Stimulated activated naive CD8-positive, alpha-beta T cell treated with anti-CD3 and anti-CD28 coated beads, Interleukin-15, amount 100 ng/mL, for 72 hours (primary cell): Measurements from ENCODE around the gene DEPDC5.
"Not testable (repeated sequence)": the region's sequence is repeated elsewhere in the genome, so short reads cannot be mapped to it uniquely, and the experiment has no call there.

ENCODE experiments used
- ATAC-seq: fragments of 150-1000 bp; cut with Tn5 transposase; 2 replicates; pipeline ENCODE4 v1.10.0; 2021; ENCODE audit warnings: mild to moderate bottlenecking, moderate library complexity
- DNase-seq, 2 donors: peaks; one replicate each; pipeline ENCODE4 v3.0.0; 2021 to 2022
- H3K27ac Mint-ChIP-seq, 2 donors: one replicate each; pipeline ENCODE4 v1.8.0; 2022; ENCODE audit warnings: mild to moderate bottlenecking in 2 of 2, mixed read lengths in 2 of 2, moderate library complexity in 2 of 2
- H3K27me3 Mint-ChIP-seq: one replicate; pipeline ENCODE4 v1.8.0; 2022; ENCODE audit warnings: mixed read lengths
- H3K4me1 Mint-ChIP-seq: one replicate; pipeline ENCODE4 v1.8.0; 2022; ENCODE audit warnings: mild to moderate bottlenecking, mixed read lengths
- H3K4me3 Mint-ChIP-seq, 2 donors: one replicate each; pipeline ENCODE4 v1.8.0; 2022; ENCODE audit warnings: mild to moderate bottlenecking in 2 of 2, mixed read lengths in 2 of 2, moderate library complexity in 1 of 2
- H3K9me3 Mint-ChIP-seq, 2 donors: one replicate each; pipeline ENCODE4 v1.8.0; 2022; ENCODE audit warnings: mixed read lengths in 2 of 2

Gene DEPDC5

GRCh38 chr22:31768422-31769059 is 14.7 kb downstream of the DEPDC5 start:
- Mint-ChIP-seq H3K4me1 (peaks cover 7% of the 10 kb centered on the region), H3K27ac (peak overlapping the region in 1 of 2 donors; percentile 81), H3K9me3 (no peaks in the 10 kb centered on the region), H3K4me3 (no peak overlapping the region), H3K27me3 (no peaks in the 10 kb centered on the region)
- ATAC-seq (peak; percentile 87), DNase-seq (no peak)

DNA sequence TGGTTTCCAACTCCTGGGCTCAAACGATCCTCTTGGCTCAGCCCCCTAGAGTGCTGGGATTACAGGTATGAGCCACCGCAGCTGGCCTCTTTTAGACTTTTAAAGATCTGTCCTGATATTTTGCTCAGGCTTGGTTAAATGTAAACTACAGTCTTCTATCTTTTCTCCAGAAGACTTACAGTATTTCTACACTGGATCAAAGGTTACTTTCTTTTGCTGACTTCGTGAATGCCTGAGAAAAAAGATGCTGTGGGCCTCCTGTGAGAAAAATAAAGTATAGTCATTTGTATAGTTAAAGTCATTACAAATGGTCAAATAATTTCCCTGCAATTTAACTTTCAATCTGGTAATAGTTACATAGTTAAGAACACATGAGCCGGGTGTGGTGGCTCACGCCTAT is 19.6 kb downstream of the DEPDC5 start:
- ATAC-seq (no peak), DNase-seq (no peak)
- H3K4me1 Mint-ChIP-seq, result peaks cover 7% of the 10 kb centered on the region
- no peaks in the 10 kb centered on the region for H3K9me3 Mint-ChIP-seq
- peak overlapping the region in 1 of 2 donors; percentile 78 for H3K27ac Mint-ChIP-seq
- no peaks in the 10 kb centered on the region for H3K27me3 Mint-ChIP-seq
- H3K4me3 Mint-ChIP-seq, result no peak overlapping the region

GRCh38 chr22:31776231-31776630 is 22.4 kb downstream of the DEPDC5 start:
- no peak overlapping the region for H3K27ac Mint-ChIP-seq
- no peak for ATAC-seq
- no peak for DNase-seq
- H3K27me3 Mint-ChIP-seq, result no peaks in the 10 kb centered on the region
- H3K4me3 Mint-ChIP-seq, result no peak overlapping the region
- H3K4me1 Mint-ChIP-seq, result no peaks in the 10 kb centered on the region
- H3K9me3 Mint-ChIP-seq, result no peaks in the 10 kb centered on the region

- H3K27ac Mint-ChIP-seq, result no peak overlapping the region
- no peaks in the 10 kb centered on the region for H3K27me3 Mint-ChIP-seq
- ATAC-seq, result no peak
- H3K4me3 Mint-ChIP-seq, result no peak overlapping the region
- DNase-seq, result no peak
- H3K4me1 Mint-ChIP-seq, result peaks cover 7% of the 10 kb centered on the region
- H3K9me3 Mint-ChIP-seq, result no peaks in the 10 kb centered on the region
These were observed 36.0 kb downstream of the DEPDC5 start for GRCh38 chr22:31789803-31790202.

GRCh38 chr22:31790240-31790639 is 36.4 kb downstream of the DEPDC5 start:
- no peak overlapping the region for H3K4me3 Mint-ChIP-seq
- no peaks in the 10 kb centered on the region for H3K9me3 Mint-ChIP-seq
- H3K4me1 Mint-ChIP-seq, result peaks cover 7% of the 10 kb centered on the region
- H3K27ac Mint-ChIP-seq, result no peak overlapping the region
- ATAC-seq (no peak), DNase-seq (no peak)
- H3K27me3 Mint-ChIP-seq, result no peaks in the 10 kb centered on the region

GRCh38 chr22:31799358-31799757 is 45.5 kb downstream of the DEPDC5 start:
- not testable (repeated sequence) for H3K4me1 Mint-ChIP-seq, H3K4me3 Mint-ChIP-seq, H3K27ac Mint-ChIP-seq, ATAC-seq, H3K27me3 Mint-ChIP-seq, H3K9me3 Mint-ChIP-seq, DNase-seq

GRCh38 chr22:31800065-31800464 is 46.2 kb downstream of the DEPDC5 start:
- Mint-ChIP-seq H3K4me1 (no peaks in the 10 kb centered on the region), H3K4me3 (no peak overlapping the region), H3K9me3 (no peaks in the 10 kb centered on the region), H3K27ac (no peak overlapping the region), H3K27me3 (no peaks in the 10 kb centered on the region)
- no peak for DNase-seq
- ATAC-seq, result no peak

DNA sequence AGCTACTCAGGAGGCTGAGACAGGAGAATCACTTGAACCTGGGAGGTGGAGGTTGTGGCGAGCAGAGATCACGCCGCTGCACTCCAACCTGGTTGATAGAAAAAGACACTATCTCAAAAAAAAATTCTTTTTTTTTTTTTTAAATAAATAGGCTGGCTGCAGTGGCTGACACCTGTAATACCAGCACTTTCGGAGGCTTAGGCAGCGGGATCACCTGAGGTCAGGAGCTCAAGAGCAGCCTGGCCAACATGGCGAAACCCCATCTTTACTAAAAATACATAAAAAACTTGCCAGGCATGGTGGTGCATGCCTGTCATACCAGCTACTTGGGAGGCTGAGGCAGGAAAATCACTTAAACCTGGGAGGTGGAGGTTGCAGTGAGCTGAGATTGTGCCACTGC is 47.0 kb downstream of the DEPDC5 start:
- H3K9me3 Mint-ChIP-seq, DNase-seq, H3K27ac Mint-ChIP-seq, H3K4me1 Mint-ChIP-seq, H3K27me3 Mint-ChIP-seq, ATAC-seq, H3K4me3 Mint-ChIP-seq: not testable (repeated sequence)

DNA sequence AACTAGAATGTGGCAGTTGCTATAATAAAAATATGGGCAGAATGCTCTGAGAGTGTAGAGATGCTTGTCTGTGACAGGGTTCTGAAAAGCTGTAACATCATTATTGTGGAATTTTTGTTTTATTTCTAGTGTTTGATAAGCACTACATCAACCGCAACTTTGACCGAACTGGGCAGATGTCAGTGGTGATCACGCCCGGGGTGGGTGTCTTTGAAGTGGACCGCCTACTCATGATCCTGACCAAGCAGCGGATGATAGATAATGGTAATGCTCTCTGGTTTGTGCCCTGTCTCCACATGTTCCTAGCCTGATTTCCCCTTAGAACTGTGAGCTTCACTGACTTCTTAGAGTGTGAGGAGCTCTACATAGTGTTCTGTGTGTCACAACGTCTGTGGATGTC is 48.8 kb downstream of the DEPDC5 start:
- DNase-seq, result no peak
- no peak for ATAC-seq
- Mint-ChIP-seq H3K4me1 (no peaks in the 10 kb centered on the region), H3K27ac (no peak overlapping the region), H3K27me3 (no peaks in the 10 kb centered on the region), H3K4me3 (no peak overlapping the region), H3K9me3 (no peaks in the 10 kb centered on the region)

GRCh38 chr22:31806751-31807150 is 52.9 kb downstream of the DEPDC5 start:
- Mint-ChIP-seq H3K27ac (no peak overlapping the region), H3K4me1 (no peaks in the 10 kb centered on the region), H3K27me3 (no peaks in the 10 kb centered on the region), H3K9me3 (no peaks in the 10 kb centered on the region), H3K4me3 (no peak overlapping the region)
- no peak for DNase-seq
- no peak for ATAC-seq

GRCh38 chr22:31812977-31813605 is 59.3 kb downstream of the DEPDC5 start:
- ATAC-seq (no peak), DNase-seq (no peak)
- Mint-ChIP-seq H3K27ac (no peak overlapping the region), H3K4me3 (no peak overlapping the region), H3K4me1 (peaks cover 3% of the 10 kb centered on the region), H3K9me3 (no peaks in the 10 kb centered on the region), H3K27me3 (no peaks in the 10 kb centered on the region)

DNA sequence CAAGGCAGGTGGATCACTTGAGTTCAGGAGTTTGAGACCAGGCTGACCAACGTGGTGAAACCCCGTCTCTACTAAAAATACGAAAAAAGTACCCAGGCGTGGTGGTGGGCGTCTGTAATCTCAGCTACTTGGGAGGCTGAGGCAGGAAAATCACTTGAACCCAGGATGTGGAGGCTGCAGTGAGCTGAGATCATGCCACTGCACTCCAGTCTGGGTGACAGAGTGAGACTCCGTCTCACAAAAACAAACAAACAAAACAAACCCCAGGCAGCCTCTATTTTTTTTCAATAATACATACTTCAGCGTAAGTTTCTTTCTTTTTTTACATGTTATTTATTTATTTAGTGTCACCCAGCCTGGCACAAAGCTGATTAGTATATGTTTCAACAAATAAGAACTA is 60.1 kb downstream of the DEPDC5 start:
- DNase-seq, H3K27ac Mint-ChIP-seq, H3K27me3 Mint-ChIP-seq, H3K9me3 Mint-ChIP-seq, ATAC-seq, H3K4me3 Mint-ChIP-seq: not testable (repeated sequence)
- peaks cover 11% of the 10 kb centered on the region for H3K4me1 Mint-ChIP-seq

GRCh38 chr22:31814942-31815341 is 61.1 kb downstream of the DEPDC5 start:
- Mint-ChIP-seq H3K4me3 (no peak overlapping the region), H3K27ac (no peak overlapping the region), H3K9me3 (no peaks in the 10 kb centered on the region), H3K4me1 (peaks cover 13% of the 10 kb centered on the region), H3K27me3 (no peaks in the 10 kb centered on the region)
- DNase-seq (no peak), ATAC-seq (no peak)

DNA sequence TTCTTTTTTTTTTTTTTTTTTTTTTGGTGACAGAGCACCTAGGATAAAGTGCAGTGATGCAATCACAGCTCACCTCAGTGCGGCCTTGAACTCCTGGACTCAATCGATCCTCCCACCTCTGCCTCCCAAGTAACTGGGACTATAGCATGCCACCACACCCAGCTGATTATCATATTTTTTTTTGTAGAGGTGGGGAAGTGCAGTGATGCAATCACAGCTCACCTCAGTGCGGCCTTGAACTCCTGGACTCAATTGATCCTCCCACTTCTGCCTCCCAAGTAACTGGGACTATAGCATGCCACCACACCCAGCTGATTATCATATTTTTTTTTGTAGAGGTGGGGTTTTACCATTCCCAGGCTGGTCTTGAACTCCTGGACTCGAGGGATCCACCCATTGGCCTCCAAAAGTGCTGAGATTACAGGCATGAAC is 61.6 kb downstream of the DEPDC5 start:
- H3K4me1 Mint-ChIP-seq, result peaks cover 13% of the 10 kb centered on the region

GRCh38 chr22:31816750-31817149 is 62.9 kb downstream of the DEPDC5 start:
- peaks cover 13% of the 10 kb centered on the region for H3K4me1 Mint-ChIP-seq
- no peak for ATAC-seq

More for the DNA sequence above, 61.6 kb downstream of the DEPDC5 start:
- not testable (repeated sequence) for ATAC-seq, H3K4me3 Mint-ChIP-seq, H3K9me3 Mint-ChIP-seq, DNase-seq, H3K27me3 Mint-ChIP-seq
- peak overlapping the region in 1 of 2 donors; percentile 60 for H3K27ac Mint-ChIP-seq

DNA sequence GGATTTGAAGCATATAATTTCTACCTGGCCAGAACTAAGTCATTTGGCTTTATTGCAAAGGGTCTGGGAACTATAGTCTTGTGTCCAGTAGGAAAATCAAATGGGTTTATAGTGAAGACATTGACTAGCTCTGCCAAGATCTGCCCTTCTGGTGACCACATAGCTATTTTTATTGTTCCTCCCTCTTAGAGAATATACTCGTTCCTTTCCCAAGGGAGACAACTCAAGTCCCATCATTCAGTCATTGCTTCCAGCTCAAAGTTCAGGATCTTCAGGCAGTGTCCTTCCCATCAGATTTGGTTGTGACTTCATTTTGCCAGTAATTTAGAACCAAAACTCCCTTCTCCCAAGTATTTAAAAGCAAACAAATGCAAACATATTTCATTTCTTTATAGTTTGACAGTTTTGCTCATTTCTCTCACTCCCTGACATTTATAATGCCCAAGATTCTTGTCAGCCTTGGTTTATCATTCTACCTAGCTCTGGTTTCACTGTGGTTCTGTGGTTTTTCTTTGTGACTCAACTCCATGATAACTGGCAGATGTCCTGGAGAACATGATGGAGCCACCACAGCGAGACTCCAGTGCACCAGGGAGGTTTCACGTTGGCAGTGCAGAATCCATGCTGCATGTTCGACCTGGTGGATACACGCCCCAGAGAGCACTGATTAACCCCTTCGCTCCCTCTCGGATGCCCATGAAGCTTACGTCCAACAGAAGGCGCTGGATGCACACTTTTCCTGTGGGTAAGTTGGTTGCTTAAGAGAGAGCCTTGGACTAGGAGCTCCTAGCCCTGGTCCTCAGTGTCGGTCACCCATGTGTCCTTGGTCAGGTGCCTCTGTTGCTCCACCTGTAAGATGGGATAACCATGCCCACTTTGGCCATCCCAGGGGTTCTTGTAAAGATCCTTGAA is 64.9 kb downstream of the DEPDC5 start:
- Mint-ChIP-seq H3K4me3 (no peak overlapping the region), H3K4me1 (peaks cover 13% of the 10 kb centered on the region), H3K9me3 (no peaks in the 10 kb centered on the region), H3K27ac (peak overlapping the region in 1 of 2 donors; percentile 69), H3K27me3 (no peaks in the 10 kb centered on the region)
- peak; percentile 79 for ATAC-seq
- peak in 1 of 2 donors; percentile 11 for DNase-seq

More at GRCh38 chr22:31816750-31817149, 62.9 kb downstream of the DEPDC5 start:
- Mint-ChIP-seq H3K4me3 (no peak overlapping the region), H3K27me3 (no peaks in the 10 kb centered on the region), H3K27ac (no peak overlapping the region), H3K9me3 (no peaks in the 10 kb centered on the region)
- DNase-seq, result no peak
